HG02885 (cell line): Measurements from ENCODE around the gene TAPBPL.

Experiments
- ATAC-seq: cut with Tn5 transposase; IDR thresholded peaks from one replicate; pipeline ENCODE4 v1.9.1; 2021; ENCODE audit warnings: mild to moderate bottlenecking; ENCODE audit not compliant: unreplicated experiment, poor library complexity

TAPBPL gene

GRCh38 chr12:6434205-6435140, 17.4 kb upstream of the TAPBPL start:
- no peak for ATAC-seq

- ATAC-seq, result no peak
Observed at GRCh38 chr12:6435961-6436715, 15.7 kb upstream of the TAPBPL start.

DNA sequence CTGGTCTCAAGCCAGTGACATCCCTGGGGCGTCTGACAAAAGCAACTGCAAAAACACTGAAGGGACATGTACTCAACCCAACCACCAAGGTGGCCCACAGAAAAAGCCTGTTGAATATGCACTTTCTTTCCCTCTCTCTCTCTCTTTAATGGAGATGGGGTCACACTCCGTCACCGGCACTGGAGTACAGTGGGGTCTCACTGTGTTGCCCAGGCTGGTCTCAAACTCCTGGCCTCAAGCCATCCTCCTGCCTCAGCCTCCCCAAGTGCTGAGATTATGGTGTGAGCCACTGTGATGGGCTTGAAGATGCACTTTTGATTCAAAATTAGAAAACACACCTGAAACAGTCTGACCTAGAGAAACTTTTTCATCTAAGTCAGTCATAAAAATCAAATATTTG, 14.3 kb upstream of the TAPBPL start:
- no peak for ATAC-seq

- no peak for ATAC-seq
Observed at GRCh38 chr12:6438345-6438744, 13.5 kb upstream of the TAPBPL start.

DNA sequence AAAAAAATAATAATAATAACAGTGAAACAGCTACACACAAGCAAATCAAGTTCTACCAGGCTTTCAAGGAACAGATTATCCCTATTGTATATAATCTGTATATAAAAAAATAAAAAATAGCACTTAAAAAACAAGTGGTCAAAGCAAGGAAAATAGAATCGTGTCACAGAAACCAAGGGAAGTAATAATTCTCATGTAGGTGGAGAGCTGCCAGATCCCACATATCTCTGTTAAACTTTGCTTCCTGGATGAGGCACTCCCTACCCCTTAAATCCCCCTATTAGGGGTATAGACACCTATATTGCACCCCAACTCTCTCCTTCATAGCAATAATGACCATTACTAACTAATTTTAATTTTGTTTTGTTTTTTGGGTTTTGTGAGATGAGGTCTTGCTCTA, 11.5 kb upstream of the TAPBPL start:
- no peak for ATAC-seq

GRCh38 chr12:6442836-6443235, 9.0 kb upstream of the TAPBPL start:
- no peak for ATAC-seq

DNA sequence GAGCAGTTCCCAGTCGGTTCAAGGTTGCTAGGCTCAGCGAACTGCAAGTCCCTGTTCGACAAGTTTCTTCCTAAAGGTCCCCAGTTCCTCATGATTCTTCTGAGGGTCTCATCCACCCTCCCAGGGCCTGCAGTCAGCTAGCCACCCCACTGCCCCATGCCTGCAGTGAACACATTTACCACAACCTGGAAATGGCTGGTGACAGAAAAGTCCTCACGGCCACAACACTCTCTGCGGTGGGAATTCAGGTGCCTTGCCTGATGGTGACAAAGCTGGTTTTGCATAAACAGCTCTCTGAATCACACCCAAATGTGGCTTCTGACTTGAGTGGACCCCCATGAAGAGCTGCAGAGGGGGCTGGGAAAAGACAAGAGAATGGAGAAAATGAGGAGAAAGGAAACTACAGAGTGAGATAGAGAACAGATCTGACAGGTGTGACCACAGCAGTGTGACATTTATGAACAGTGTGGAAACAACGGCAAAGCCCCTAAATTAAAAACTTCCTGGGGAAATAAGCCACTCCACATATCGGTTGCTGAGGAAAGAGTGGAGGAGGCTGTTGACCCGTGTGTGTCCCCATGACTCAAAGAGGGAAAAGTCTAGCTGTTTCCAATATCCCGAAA, 8.4 kb upstream of the TAPBPL start:
- no peak for ATAC-seq

DNA sequence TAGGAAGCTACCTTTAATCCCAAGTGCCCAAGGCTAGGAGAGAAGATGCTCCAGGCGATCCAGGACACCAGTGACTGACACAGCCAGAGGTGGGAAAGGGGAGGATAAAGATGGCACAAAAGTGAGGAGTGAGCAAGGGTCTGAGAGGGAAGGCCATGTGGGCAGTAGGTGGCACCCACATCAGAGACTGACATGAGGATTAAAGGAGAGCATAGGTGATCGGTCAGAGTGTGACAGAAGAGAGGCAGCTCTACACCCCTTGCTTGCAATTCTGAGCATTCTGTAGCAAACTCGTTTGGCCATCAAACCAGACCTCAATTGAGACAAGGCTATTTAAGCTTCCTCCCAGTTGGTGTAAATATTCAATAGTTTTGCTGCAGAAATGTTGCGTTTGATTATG, 7.8 kb upstream of the TAPBPL start:
- ATAC-seq, result no peak

DNA sequence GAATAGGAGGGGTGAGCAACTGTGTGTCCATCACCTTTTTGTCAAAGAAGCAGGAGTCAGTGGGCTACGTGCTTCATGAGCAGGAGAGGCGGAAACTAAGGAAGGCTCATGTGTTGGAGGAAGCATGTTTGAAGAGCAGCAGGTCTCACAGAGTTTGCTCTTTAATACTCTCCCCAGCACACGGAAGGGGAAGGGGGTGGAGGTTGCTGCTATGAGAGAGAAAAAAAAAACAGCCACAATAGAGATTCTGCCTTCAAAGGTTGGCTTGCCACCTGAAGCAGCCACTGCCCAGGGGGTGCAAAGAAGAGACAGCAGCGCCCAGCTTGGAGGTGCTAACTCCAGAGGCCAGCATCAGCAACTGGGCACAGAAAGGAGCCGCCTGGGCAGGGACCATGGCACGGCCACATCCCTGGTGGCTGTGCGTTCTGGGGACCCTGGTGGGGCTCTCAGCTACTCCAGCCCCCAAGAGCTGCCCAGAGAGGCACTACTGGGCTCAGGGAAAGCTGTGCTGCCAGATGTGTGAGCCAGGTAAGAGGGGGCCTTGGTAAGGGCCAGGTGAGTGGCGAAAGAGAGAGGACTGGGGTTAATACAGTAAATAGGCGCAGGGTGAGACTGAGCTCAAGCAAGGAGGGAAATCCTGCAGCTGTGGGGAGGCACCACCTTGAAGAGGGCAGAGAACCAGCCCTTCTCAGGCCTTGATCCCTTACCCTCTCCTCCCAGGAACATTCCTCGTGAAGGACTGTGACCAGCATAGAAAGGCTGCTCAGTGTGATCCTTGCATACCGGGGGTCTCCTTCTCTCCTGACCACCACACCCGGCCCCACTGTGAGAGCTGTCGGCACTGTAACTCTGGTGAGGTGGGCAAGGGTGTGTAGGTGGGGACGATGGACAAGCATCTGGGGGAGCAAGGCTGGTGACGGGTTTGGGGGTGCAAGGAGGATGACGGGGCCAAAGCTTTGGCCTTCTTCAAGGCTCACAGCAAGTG, 6.8 kb upstream of the TAPBPL start, which contains the start of gene CD27:
CD27 (plus strand) TSS at position 252 of the 985 bp plus-strand sequence; CDS start at position 393, 141 bp downstream.
- no peak for ATAC-seq

GRCh38 chr12:6450091-6450868, 1.6 kb upstream of the TAPBPL start:
- ATAC-seq, result no peak

DNA sequence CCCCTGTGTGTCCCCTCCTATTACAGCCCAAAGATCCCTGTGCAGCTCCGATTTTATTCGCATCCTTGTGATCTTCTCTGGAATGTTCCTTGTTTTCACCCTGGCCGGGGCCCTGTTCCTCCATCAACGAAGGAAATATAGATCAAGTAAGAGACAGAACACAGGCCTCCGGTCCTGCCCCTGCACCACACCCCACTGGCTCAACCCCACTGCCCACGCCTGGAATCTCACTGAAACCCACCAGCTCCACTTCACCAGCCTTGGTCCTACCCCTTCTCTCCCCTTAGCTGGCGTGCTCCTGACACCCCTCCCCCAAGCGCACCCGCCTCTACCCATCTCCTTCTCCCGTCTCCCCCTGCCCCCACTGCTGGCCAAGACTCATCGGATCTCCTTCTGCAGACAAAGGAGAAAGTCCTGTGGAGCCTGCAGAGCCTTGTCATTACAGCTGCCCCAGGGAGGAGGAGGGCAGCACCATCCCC, 934 bp upstream of the TAPBPL start:
- no peak for ATAC-seq

- ATAC-seq, result no peak
Observed at GRCh38 chr12:6452245-6452943, 552 bp downstream of the TAPBPL start.

GRCh38 chr12:6452944-6453630, 1.2 kb downstream of the TAPBPL start:
- no peak for ATAC-seq

DNA sequence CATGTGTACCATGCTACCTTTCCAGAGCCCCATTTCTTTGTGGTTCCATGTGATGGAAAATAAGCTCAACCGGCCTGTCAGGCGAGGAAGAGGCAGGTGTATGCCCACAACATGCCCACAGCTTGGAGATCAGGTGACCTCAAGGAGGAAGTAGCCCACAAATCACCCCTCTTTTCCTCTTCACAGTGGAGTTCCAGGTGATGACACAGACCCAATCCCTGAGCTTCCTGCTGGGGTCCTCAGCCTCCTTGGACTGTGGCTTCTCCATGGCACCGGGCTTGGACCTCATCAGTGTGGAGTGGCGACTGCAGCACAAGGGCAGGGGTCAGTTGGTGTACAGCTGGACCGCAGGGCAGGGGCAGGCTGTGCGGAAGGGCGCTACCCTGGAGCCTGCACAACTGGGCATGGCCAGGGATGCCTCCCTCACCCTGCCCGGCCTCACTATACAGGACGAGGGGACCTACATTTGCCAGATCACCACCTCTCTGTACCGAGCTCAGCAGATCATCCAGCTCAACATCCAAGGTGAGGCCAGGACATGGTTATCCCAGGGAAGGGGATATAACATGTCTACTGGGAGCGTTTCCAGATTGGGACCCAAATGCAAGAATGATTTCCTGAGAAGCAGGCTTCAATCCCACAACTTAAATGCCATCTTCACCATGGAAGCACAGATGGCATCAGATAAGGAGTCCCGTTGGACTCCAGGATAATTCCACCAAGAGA, 5.5 kb downstream of the TAPBPL start:
- no peak for ATAC-seq

- ATAC-seq, result no peak
Observed at GRCh38 chr12:6458281-6459003, 6.6 kb downstream of the TAPBPL start.

GRCh38 chr12:6459004-6459337, 7.1 kb downstream of the TAPBPL start:
- no peak for ATAC-seq
